Keratinocyte (primary cell): ENCODE data around the gene SSTR4.

Experiments used
- CTCF ChIP-seq, 3 experiments: IDR thresholded peaks in 1 of 3; conservative IDR thresholded peaks in 1 of 3; optimal IDR thresholded peaks in 1 of 3; 2 replicates in 2 of 3; 3 replicates in 1 of 3; pipeline versions ENCODE3 to v1.5.1; 2011; ENCODE audit warnings: low read length in 3 of 3, mild to moderate bottlenecking in 3 of 3, moderate library complexity in 2 of 3, control low read depth in 1 of 3, inconsistent platforms in 1 of 3; ENCODE audit not compliant: insufficient read depth in 2 of 3; ENCODE audit errors: extremely low read depth in 1 of 3
- EZH2 ChIP-seq: IDR thresholded peaks from one replicate; pipeline ENCODE4 v1.6.1; 2012; ENCODE audit warnings: inconsistent platforms, mild to moderate bottlenecking, low read length, moderate library complexity

DNA sequence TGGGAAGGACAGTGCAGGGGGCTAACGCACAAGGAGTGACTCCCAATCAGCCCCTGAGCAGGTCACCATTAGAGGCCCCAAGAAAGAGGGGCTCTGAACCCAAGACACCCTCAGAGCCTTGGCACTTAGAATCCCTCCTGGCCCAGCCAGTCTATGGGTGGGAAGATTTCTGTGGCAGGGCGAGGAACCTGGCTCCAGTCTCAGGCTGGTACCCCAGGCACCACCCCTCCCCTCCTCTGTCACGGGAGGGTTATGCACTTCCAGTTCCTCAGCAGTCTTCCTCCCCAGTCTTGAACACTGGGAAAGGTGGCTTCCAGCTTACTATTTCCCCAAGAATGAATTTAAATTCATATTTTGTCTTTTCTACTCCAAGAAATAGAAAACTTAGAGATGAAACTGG is 27.6 kb upstream of the SSTR4 start:
- TF ChIP-seq CTCF (optimal IDR thresholded peaks at IDR 0.05 in 1 of 3, IDR thresholded peaks at IDR 0.05 in 1 of 3, conservative IDR thresholded peaks at IDR 0.05 in 1 of 3; ENCODE audit: extremely low read depth in 1 of 3, insufficient read depth in 2 of 3, low read length in 3 of 3) (no peak), EZH2 (no peak)
